Body of pancreas (tissue), 4 donors: ENCODE results near the gene CUEDC1. TPM values are rescaled to one million over a fixed set of nuclear protein-coding genes. Genes with fewer than 3 reads are reported as not detected.

Source experiments
- ATAC-seq: fragments of 150-250 bp; one replicate; pipeline ENCODE4 v1.9.1; 2016
- DNase-seq, 4 donors: peaks; one replicate each; pipeline ENCODE4 v3.0.0-alpha.2; 2019
- H3K27ac ChIP-seq, 4 donors: fragments of 200-600 bp; sonication (generic); 1 replicate in 3 of 4; 2 replicates in 1 of 4; pipeline versions ENCODE4 v1.5.1 to v1.6.1; 2016 to 2019; ENCODE audit warnings: mild to moderate bottlenecking in 1 of 4, mixed read lengths in 1 of 4, moderate library complexity in 1 of 4
- H3K27me3 ChIP-seq, 2 donors: fragments of 200-600 bp; sonication (generic); one replicate each; pipeline ENCODE4 v1.6.0; 2016; ENCODE audit warnings: mild to moderate bottlenecking in 1 of 2
- H3K36me3 ChIP-seq, 2 donors: fragments of 200-600 bp; sonication (generic); replicated peaks in 1 of 2; 2 replicates each; pipeline ENCODE4 v1.5.1; 2016; ENCODE audit warnings: low read depth in 2 of 2; ENCODE audit not compliant: insufficient read depth in 1 of 2
- H3K4me1 ChIP-seq: fragments of 200-600 bp; sonication (generic); one replicate; pipeline ENCODE4 v1.6.0; 2016
- H3K4me3 ChIP-seq, 2 donors: fragments of 200-600 bp; sonication (generic); 1 replicate in 1 of 2; 2 replicates in 1 of 2; pipeline ENCODE4 v1.5.1; 2016 to 2019
- H3K9me3 ChIP-seq, 3 donors: fragments of 200-600 bp; sonication (generic); 1 replicate in 2 of 3; 2 replicates in 1 of 3; pipeline ENCODE4 v1.5.1; 2016
- CTCF ChIP-seq, 7 experiments: fragments of 450-650 bp in 4 of 7; fragments of 200-600 bp in 3 of 7; sonication (generic) in 3 of 7; IDR thresholded peaks; one replicate each; pipeline ENCODE4 v1.5.1; 2016 to 2019; ENCODE audit warnings: antibody characterized with exemption in 7 of 7
- POLR2A ChIP-seq, 3 donors: fragments of 450-650 bp; IDR thresholded peaks; one replicate each; pipeline ENCODE4 v1.6.1; 2016; ENCODE audit warnings: antibody characterized with exemption in 3 of 3, mild to moderate bottlenecking in 2 of 3
- WGBS, 2 donors: methylation state at CpG; one replicate each; pipeline ENCODE4 v1.1.5; 2017; 5-methylcytosine and 5-hydroxymethylcytosine counted together
- intact Hi-C: fragments of 100-400 bp; cut with DNase I; formaldehyde crosslinking; loops from one replicate; pipeline ENCODE4 v1.15.1; 2023
- total RNA-seq, 2 donors: library from RNA; depleted of rRNA; stranded (reverse); fragments of >200 nt; gene quantifications; one replicate each; pipeline ENCODE4 v1.1.0, GENCODE V29; 2016

Gene CUEDC1
- total RNA-seq, 2 donors from 2014 or later, result 35.8 to 48.1 TPM

GRCh38 chr17:57915544-57915943 is 39.7 kb downstream of the CUEDC1 start:
- DNase-seq (no peak), ATAC-seq (no peak)
- Histone ChIP-seq H3K4me3 (no peak overlapping the region), H3K9me3 (no peaks in the 10 kb centered on the region), H3K4me1 (peaks cover 74% of the 10 kb centered on the region), H3K27ac (peak overlapping the region in 3 of 4 donors; percentile 57 to 92 (median 72)), H3K36me3 (no peaks in the 10 kb centered on the region), H3K27me3 (no peaks in the 10 kb centered on the region)
- no peak for TF ChIP-seq POLR2A (IDR thresholded peaks at IDR 0.05)
- no peak for TF ChIP-seq CTCF (IDR thresholded peaks at IDR 0.05)
- intact Hi-C loops, result no loop called here
- 57 to 87% methylated on average over 8 to 9 of the region's 9 CpGs for WGBS, 2 donors

DNA sequence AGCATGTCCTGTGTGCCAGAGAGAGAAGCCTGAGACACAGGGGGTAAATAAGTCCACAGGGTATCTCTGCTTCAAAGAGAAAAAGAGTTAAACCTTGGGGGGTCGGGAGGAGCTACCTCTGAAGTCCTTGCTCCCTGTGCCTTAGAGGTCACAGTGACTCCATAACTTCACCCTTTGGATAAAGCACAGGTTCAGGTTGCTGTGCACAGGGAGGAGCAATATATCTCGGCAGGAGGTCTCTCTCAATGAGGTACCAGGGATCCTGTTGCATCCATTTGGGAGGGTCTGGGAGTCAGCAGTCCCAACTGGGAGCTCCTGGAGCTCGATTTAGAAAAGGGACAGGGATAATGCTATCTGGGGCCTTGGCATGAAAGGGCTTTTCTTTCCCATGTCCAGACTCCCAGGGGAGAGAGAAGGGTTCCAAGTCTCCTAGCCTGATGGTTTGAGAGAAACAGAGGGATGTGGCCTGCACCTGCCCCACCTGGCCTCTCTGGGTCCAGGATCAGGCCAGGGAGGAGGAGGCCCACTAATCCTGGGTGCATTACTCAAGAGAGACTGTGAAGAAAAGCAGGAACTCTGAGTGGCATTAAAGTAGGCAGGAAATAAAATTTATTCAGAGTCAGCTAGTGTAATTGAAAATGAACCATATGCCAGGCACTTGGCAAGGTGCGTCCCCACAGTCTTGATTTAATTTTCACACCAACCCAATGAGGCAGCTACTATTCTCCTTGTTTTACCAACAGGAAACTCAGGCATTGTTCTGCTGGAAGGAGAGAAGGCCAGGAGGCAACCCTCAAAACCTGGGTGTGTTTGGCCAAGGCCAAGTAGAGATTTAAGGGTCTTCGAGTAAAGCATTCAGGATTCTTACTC is 40.7 kb downstream of the CUEDC1 start:
- no peaks in the 10 kb centered on the region for H3K36me3 ChIP-seq
- H3K27me3 ChIP-seq, result no peaks in the 10 kb centered on the region
- TF ChIP-seq POLR2A (IDR thresholded peaks at IDR 0.05), result no peak
- TF ChIP-seq CTCF (IDR thresholded peaks at IDR 0.05), result no peak
- ATAC-seq (no peak), DNase-seq (no peak)
- peaks cover 74% of the 10 kb centered on the region for H3K4me1 ChIP-seq
- no peak overlapping the region for H3K4me3 ChIP-seq
- 69 to 80% methylated on average over 3 to 5 of the region's 5 CpGs for WGBS, 2 donors
- no peaks in the 10 kb centered on the region for H3K9me3 ChIP-seq
- intact Hi-C loops, result no loop called here
- peak overlapping the region in 3 of 4 donors; percentile 15 to 92 (median 30) for H3K27ac ChIP-seq

GRCh38 chr17:57913575-57914272 is 41.5 kb downstream of the CUEDC1 start:
- intact Hi-C loops, result no loop called here
- no peak for ATAC-seq
- no peak for DNase-seq
- H3K9me3 ChIP-seq, result no peaks in the 10 kb centered on the region
- no peak overlapping the region for H3K4me3 ChIP-seq
- H3K27ac ChIP-seq, result peak overlapping the region; percentile 15 to 92 (median 54)
- no peaks in the 10 kb centered on the region for H3K36me3 ChIP-seq
- peaks cover 74% of the 10 kb centered on the region for H3K4me1 ChIP-seq
- TF ChIP-seq CTCF (IDR thresholded peaks at IDR 0.05), result no peak
- no peak for TF ChIP-seq POLR2A (IDR thresholded peaks at IDR 0.05)
- no peaks in the 10 kb centered on the region for H3K27me3 ChIP-seq
- 62 to 74% methylated on average over 7 of the region's 7 CpGs for WGBS, 2 donors

DNA sequence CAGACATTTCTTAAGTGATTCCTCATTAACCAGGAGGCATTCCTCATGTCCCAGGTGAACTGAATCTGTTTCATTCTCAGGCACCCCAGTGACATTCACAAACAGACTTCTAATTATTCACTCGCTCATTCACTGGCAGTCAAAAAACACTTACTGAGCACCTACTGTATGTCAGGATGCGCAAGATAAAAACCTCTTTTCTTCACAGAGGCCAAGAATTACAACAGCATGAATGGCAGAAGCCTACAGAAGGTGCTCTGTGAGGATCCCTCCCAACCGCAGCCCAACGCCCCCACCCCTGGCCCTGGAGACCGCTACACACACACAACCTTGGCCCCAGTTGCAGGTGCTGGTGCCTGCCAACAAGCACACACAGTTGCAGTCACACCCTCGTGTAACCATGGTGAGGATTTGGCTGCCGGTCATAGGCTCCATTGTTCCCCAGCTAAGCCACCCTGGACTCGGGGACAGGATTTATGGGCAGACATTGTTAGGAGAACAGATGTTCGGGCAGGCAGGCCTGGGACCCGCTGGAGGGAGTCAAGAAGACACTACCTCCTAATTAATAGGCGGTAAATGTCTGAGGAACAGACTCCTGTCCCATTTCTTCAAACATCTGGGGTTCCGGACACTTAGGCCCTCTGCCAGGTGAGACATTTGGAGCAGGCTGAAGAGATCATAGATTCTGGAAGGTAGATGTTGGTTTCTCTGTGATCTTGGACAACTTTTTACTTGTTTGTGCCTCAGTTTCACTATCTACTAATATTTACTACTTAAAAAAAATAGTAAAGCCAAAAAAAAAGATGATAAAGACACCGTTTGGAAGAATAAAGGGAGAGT is 43.2 kb downstream of the CUEDC1 start:
- no peaks in the 10 kb centered on the region for H3K27me3 ChIP-seq
- peak overlapping the region; percentile 74 to 92 (median 82) for H3K27ac ChIP-seq
- no peaks in the 10 kb centered on the region for H3K9me3 ChIP-seq
- peak in 1 of 7 experiments; percentile 5 for TF ChIP-seq CTCF (IDR thresholded peaks at IDR 0.05)
- TF ChIP-seq POLR2A (IDR thresholded peaks at IDR 0.05), result peak in 2 of 3 donors; percentile 37 to 47
- H3K36me3 ChIP-seq, result no peaks in the 10 kb centered on the region
- peak; percentile 97 to 99 (median 98) for DNase-seq
- H3K4me1 ChIP-seq, result peaks cover 60% of the 10 kb centered on the region
- intact Hi-C loops, result no loop called here
- no peak overlapping the region for H3K4me3 ChIP-seq
- WGBS, 2 donors, result 13 to 30% methylated on average over 11 to 13 of the region's 13 CpGs
- peak; percentile 99 for ATAC-seq
